GM12878 (cell line): ENCODE data around the gene DMRTC2. TPM values are rescaled to one million over a fixed set of nuclear protein-coding genes. Genes with fewer than 3 reads are reported as not detected.

ENCODE experiments used
- ATAC-seq: fragments of 200-7000 bp; cut with Tn5 transposase; 3 replicates; pipeline ENCODE4 v1.9.1; 2020; ENCODE audit warnings: mild to moderate bottlenecking, moderate library complexity
- BruUV-seq: library from RNA; stranded (reverse); fragments of 400-500 nt; replicated peaks from 2 replicates; lab custom pipeline; 2021; lab: Mats Ljungman, UMichigan
- CTCF ChIA-PET: fragments of 300-600 bp; sonication (Branson Sonifier 250); formaldehyde crosslinking; extraction: SDS; loops from one replicate; lab custom pipeline; 2021; ENCODE audit warnings: inconsistent platforms; lab: Yijun Ruan, JAX
- POLR2A ChIA-PET: fragments of 350-600 bp; formaldehyde crosslinking; extraction: SDS; loops from one replicate; lab custom pipeline; 2021; ENCODE audit warnings: inconsistent platforms; lab: Charles Lee
- RAD21 ChIA-PET: fragments of 300-600 bp; sonication (Branson Sonifier 250); formaldehyde crosslinking; loops from one replicate; lab custom pipeline; 2023; ENCODE audit warnings: antibody characterized with exemption; ENCODE audit not compliant: unreplicated experiment; lab: Charles Lee
- SMC1A ChIA-PET: fragments of 300-600 bp; sonication (Branson Sonifier 250); formaldehyde crosslinking; loops from one replicate; lab custom pipeline; 2023; ENCODE audit not compliant: unreplicated experiment, uncharacterized antibody; lab: Charles Lee
- DNase-seq: peaks from one replicate; pipeline ENCODE4 v3.0.0-alpha.2; 2011; ENCODE audit warnings: low read depth, low spot score
- FAIRE-seq: peaks from 3 replicates; lab custom pipeline; 2011; peaks lifted over from hg19 to GRCh38; lab: Jason Lieb, UNC
- H2AFZ ChIP-seq: 2 replicates; pipeline ENCODE4 v1.6.0; 2011; ENCODE audit warnings: low read depth, low read length, control low read depth; ENCODE audit not compliant: control insufficient read depth
- H3K27ac ChIP-seq: 2 replicates; pipeline ENCODE4 v1.5.1; 2011; ENCODE audit warnings: control low read depth; ENCODE audit not compliant: control insufficient read depth, insufficient read depth
- H3K27me3 ChIP-seq, 2 experiments: replicated peaks in 1 of 2; 2 replicates each; pipeline versions ENCODE4 v1.6.0 to v1.6.1; 2011; ENCODE audit warnings: low read length in 1 of 2; ENCODE audit not compliant: control insufficient read depth in 2 of 2, insufficient read depth in 2 of 2
- H3K36me3 ChIP-seq, 2 experiments: 2 replicates each; pipeline ENCODE4 v1.5.1; 2011; ENCODE audit warnings: low read length in 1 of 2; ENCODE audit not compliant: control insufficient read depth in 2 of 2, insufficient read depth in 2 of 2
- H3K4me1 ChIP-seq: 2 replicates; pipeline ENCODE4 v1.6.1; 2011; ENCODE audit warnings: mild to moderate bottlenecking, low read length, moderate library complexity, mixed read lengths; ENCODE audit not compliant: control insufficient read depth, insufficient read depth
- H3K4me2 ChIP-seq: 2 replicates; pipeline ENCODE4 v1.6.0; 2011; ENCODE audit warnings: control low read depth; ENCODE audit not compliant: control insufficient read depth, insufficient read depth
- H3K4me3 ChIP-seq: fragments of 200-600 bp; sonication (generic); 2 replicates; pipeline ENCODE4 v1.5.1; 2016
- H3K79me2 ChIP-seq: 2 replicates; pipeline ENCODE4 v1.6.0; 2011; ENCODE audit warnings: low read length; ENCODE audit not compliant: control insufficient read depth, insufficient read depth
- H3K9ac ChIP-seq: 2 replicates; pipeline ENCODE4 v1.8.0; 2011; ENCODE audit warnings: low read length, control low read depth, mixed read lengths; ENCODE audit not compliant: control insufficient read depth, insufficient read depth
- H3K9me3 ChIP-seq: replicated peaks from 3 replicates; pipeline ENCODE4 v1.5.1; 2011; ENCODE audit warnings: mild to moderate bottlenecking, low read length; ENCODE audit not compliant: control insufficient read depth, insufficient read depth
- H4K20me1 ChIP-seq: 2 replicates; pipeline ENCODE4 v1.6.0; 2011; ENCODE audit not compliant: control insufficient read depth, insufficient read depth
- BMI1 ChIP-seq: fragments of 450-650 bp; IDR thresholded peaks from 2 replicates; pipeline ENCODE4 v1.6.1; 2016; ENCODE audit warnings: mild to moderate bottlenecking, moderate library complexity, borderline replicate concordance
- CREB1 ChIP-seq: IDR thresholded peaks from 2 replicates; pipeline ENCODE4 v1.6.1; 2012; ENCODE audit warnings: low read depth, mild to moderate bottlenecking, inconsistent platforms
- E4F1 ChIP-seq: fragments of 450-650 bp; IDR thresholded peaks from 2 replicates; pipeline ENCODE4 v1.6.1; 2018; ENCODE audit warnings: borderline replicate concordance, mild to moderate bottlenecking; ENCODE audit not compliant: partially characterized antibody
- FOS ChIP-seq: IDR thresholded peaks from 3 replicates; pipeline ENCODE4 v1.6.1; 2011; ENCODE audit warnings: borderline replicate concordance; ENCODE audit not compliant: insufficient read length; ENCODE audit errors: extremely low read depth
- HDAC2 ChIP-seq: fragments of 200-600 bp; sonication (generic); IDR thresholded peaks from 2 replicates; pipeline ENCODE4 v1.6.1; 2017
- NBN ChIP-seq: fragments of 450-650 bp; IDR thresholded peaks from 2 replicates; pipeline ENCODE4 v1.6.1; 2016
- NFIC ChIP-seq: IDR thresholded peaks from 2 replicates; pipeline ENCODE4 v1.6.1; 2012; ENCODE audit warnings: low read depth, mild to moderate bottlenecking, inconsistent platforms, low read length, moderate library complexity
- SIX5 ChIP-seq: IDR thresholded peaks from 2 replicates; pipeline ENCODE4 v1.6.1; 2011; ENCODE audit warnings: mild to moderate bottlenecking, low read depth, low read length, moderate library complexity; ENCODE audit not compliant: severe bottlenecking
- WRNIP1 ChIP-seq: IDR thresholded peaks from 2 replicates; pipeline ENCODE4 v1.6.1; 2011; ENCODE audit warnings: low read depth, low read length, improper control_type of control experiment, borderline replicate concordance
- YBX1 ChIP-seq: fragments of 450-650 bp; IDR thresholded peaks from 2 replicates; pipeline ENCODE4 v1.6.1; 2016; ENCODE audit warnings: antibody characterized with exemption
- ZZZ3 ChIP-seq: IDR thresholded peaks from 2 replicates; pipeline ENCODE4 v1.6.1; 2011; ENCODE audit warnings: low read depth; ENCODE audit not compliant: control insufficient read depth, insufficient read length
- WGBS: methylation state at CpG from one replicate; pipeline ENCODE4 v1.1.6; 2016; ENCODE audit warnings: low lambda C conversion rate; ENCODE audit not compliant: insufficient replicate concordance, insufficient coverage; ENCODE audit errors: missing lambda C conversion rate; 5-methylcytosine and 5-hydroxymethylcytosine counted together
- in situ Hi-C: fragments of 300-500 bp; cut with MboI; formaldehyde crosslinking; loops from 9 replicates; pipeline ENCODE4 v1.14.3; 2018; ENCODE audit warnings: mixed read lengths
- intact Hi-C: fragments of 100-400 bp; cut with micrococcal nuclease; formaldehyde crosslinking; loops from one replicate; pipeline ENCODE4 v1.14.2; 2022; ENCODE audit not compliant: unreplicated experiment
- polyA plus RNA-seq, 11 experiments: library from polyadenylated mRNA; depleted of rRNA in 4 of 11; unstranded in 6 of 11; stranded (reverse) in 5 of 11; fragments of >200 nt; fragmentation: Nextera tagmentation in 4 of 11; fragmentation: Illumina TruSeq in 1 of 11; extraction: Ambion mirVana in 4 of 11; extraction: Trizol in 1 of 11; gene quantifications; 1 replicate in 1 of 11; 2 replicates in 10 of 11; pipeline versions ENCODE4 v1.2.1 to v1.2.3, GENCODE V29; 2011 to 2016; ENCODE audit warnings: inconsistent platforms in 2 of 11, missing spikeins in 2 of 11, low read depth in 1 of 11
- total RNA-seq, 4 experiments: library from RNA; depleted of rRNA in 3 of 4; stranded (reverse); fragments of >200 nt in 3 of 4; fragmentation: Illumina TruSeq in 1 of 4; extraction: Trizol in 1 of 4; gene quantifications; 2 replicates each; pipeline versions ENCODE4 v1.2.1 to v1.2.3, GENCODE V29; 2013 to 2021

Gene DMRTC2
- total and polyA plus RNA-seq, 10 of the 15 experiments (the other 5 are each of a cell fraction or from before 2014, with no cell fraction given): not detected

- SMC1A ChIA-PET: interaction anchor here (1.1 kb wide), 1 partner anchor 46 kb away, joined by 3 read pairs; no protein-coding TSS in a partner anchor
- no peaks in the 10 kb centered on the region for H3K9me3 ChIP-seq
- no peak for FAIRE-seq
These were observed 5.6 kb upstream of the DMRTC2 start for GRCh38 chr19:41839211-41839610.

More at GRCh38 chr19:41839211-41839610, 5.6 kb upstream of the DMRTC2 start:
- ATAC-seq (no peak), DNase-seq (no peak)
- in situ Hi-C loops: no loop called here
- BruUV-seq: no TSS peak
- Histone ChIP-seq H3K36me3 (no peaks in the 10 kb centered on the region), H3K4me2 (no peak overlapping the region), H3K79me2 (no peaks in the 10 kb centered on the region), H3K9ac (no peak overlapping the region), H3K4me1 (no peaks in the 10 kb centered on the region), H3K4me3 (no peak overlapping the region), H3K27me3 (peaks cover 2 to 4% of the 10 kb centered on the region in 2 experiments; a peak in 1 of 4 replicates), H4K20me1 (no peaks in the 10 kb centered on the region), H2AFZ (no peak overlapping the region), H3K27ac (no peak overlapping the region)
- intact Hi-C loops: no loop called here
- TF ChIP-seq WRNIP1 (no peak), E4F1 (no peak), SIX5 (no peak), YBX1 (no peak), CREB1 (no peak), ZZZ3 (no peak), BMI1 (no peak), HDAC2 (no peak), NBN (no peak), NFIC (no peak), FOS (no peak)
- ChIA-PET RAD21 (interaction anchor here (0.6 kb wide), 1 partner anchor 43 kb away, joined by 3 read pairs; no protein-coding TSS in a partner anchor), POLR2A (no interaction called here), CTCF (interaction anchor here (0.5 to 1.7 kb wide), 5 partner anchors 44 to 119 kb away, joined by 3 to 6 read pairs (median 3); no protein-coding TSS in a partner anchor)
- WGBS: 5% methylated on average over 2 of the region's 2 CpGs
